GM11168 (cell line): ENCODE data around the gene SH3GL1.
"Not testable (repeated sequence)": the region's sequence is repeated elsewhere in the genome, so short reads cannot be mapped to it uniquely, and the experiment has no call there.

Source experiments
- in situ Hi-C: fragments of 300-500 bp; cut with MboI; formaldehyde crosslinking; loops from one replicate; pipeline ENCODE4 v1.12.0; 2022; ENCODE audit warnings: low sequenced_read_pairs; ENCODE audit not compliant: unreplicated experiment

Gene SH3GL1

DNA sequence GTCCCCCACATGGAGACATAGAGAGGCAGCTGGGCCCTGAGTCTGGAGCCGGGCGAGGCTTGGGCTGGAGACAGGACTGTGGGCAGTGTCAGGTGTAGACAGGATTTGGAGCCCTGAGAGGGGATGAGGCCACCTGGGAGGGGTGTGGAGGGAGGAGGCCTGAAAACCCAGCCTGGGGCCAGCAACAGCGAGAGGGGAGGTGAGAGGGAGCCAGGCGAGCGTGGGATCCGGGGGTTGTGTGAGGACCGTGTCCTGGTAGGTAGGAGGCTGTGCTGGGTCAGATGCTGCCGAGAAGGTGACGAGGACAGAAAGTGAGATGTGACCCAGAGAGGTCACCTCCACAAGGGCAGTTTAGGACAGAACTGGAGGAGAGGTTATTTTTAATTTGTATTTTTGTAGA lies 49.6 kb downstream of the SH3GL1 start:
- in situ Hi-C loops, result loop anchor here (5.0 kb wide), 1 partner anchor 83 kb away; no protein-coding TSS in a partner anchor

GRCh38 chr19:4350111-4350510 lies 50.2 kb downstream of the SH3GL1 start:
- in situ Hi-C loops, result loop anchor here (5.0 kb wide), 1 partner anchor 83 kb away; no protein-coding TSS in a partner anchor

DNA sequence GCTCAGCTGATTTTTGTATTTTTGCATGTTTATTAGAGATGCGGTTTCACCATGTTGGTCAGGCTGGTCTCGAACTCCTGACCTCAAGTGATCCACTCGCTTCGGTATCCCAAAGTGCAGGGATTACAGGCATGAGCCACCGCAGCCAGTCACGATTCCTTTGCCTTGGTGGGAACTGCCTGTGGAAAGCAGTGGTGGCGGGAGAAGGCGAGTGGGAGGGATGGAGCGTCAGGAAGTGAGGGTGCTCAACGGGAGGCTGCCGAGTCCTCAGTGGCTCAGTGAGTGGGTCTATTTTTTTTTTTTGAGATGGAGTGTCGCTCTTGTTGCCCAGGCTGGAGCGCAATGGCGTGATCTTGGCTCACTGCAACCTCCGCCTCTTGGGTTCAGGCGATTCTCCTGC lies 51.1 kb downstream of the SH3GL1 start:
- in situ Hi-C loops, result not testable (repeated sequence)

- in situ Hi-C loops, result no loop called here
Measured at GRCh38 chr19:4347521-4347920, 52.8 kb downstream of the SH3GL1 start.

GRCh38 chr19:4346020-4346383 lies 54.3 kb downstream of the SH3GL1 start:
- in situ Hi-C loops, result no loop called here

DNA sequence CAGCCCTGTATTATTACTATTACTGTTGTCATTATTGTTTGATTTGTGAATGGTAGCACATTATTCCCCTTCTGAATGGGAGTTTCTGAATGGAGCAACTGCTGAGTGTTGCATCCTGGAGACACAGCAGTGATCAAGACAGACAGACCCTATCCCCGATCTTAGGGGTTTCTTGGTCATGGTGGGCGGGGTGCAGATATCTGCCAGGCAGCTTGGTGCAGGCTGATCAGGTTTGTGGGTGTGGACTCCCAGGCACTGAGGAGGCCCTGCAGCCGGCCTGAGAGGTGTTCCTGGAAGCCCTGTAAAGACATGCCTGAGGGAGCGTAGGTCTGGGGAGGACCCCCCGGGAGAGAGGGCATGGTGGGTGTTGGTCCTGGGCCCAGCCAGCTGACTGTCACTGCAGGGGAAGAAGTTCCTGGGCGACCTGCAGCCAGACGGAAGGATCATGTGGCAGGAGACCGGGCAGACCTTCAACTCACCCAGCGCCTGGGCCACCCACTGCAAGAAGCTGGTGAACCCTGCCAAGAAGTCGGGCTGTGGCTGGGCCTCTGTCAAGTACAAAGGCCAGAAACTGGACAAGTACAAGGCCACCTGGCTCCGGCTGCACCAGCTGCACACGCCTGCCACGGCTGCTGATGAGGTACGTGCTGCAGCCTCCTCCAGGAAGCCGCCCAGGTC lies 54.9 kb downstream of the SH3GL1 start:
- in situ Hi-C loops, result no loop called here

GRCh38 chr19:4343370-4344307 lies 56.7 kb downstream of the SH3GL1 start, which contains the start of gene MPND:
TSS of gene MPND (plus strand) at chr19:4343562. CDS start at chr19:4343594, 32 bp downstream.
- in situ Hi-C loops, result no loop called here

- in situ Hi-C loops, result no loop called here
Measured at GRCh38 chr19:4342615-4343369, 57.6 kb downstream of the SH3GL1 start.

- in situ Hi-C loops, result no loop called here
Measured at GRCh38 chr19:4342314-4342614, 58.1 kb downstream of the SH3GL1 start.

GRCh38 chr19:4338441-4339355 lies 61.6 kb downstream of the SH3GL1 start, which contains the start of gene STAP2:
TSS of gene STAP2 (minus strand) at chr19:4338827. CDS start at chr19:4338753, 74 bp downstream.
- in situ Hi-C loops, result no loop called here

DNA sequence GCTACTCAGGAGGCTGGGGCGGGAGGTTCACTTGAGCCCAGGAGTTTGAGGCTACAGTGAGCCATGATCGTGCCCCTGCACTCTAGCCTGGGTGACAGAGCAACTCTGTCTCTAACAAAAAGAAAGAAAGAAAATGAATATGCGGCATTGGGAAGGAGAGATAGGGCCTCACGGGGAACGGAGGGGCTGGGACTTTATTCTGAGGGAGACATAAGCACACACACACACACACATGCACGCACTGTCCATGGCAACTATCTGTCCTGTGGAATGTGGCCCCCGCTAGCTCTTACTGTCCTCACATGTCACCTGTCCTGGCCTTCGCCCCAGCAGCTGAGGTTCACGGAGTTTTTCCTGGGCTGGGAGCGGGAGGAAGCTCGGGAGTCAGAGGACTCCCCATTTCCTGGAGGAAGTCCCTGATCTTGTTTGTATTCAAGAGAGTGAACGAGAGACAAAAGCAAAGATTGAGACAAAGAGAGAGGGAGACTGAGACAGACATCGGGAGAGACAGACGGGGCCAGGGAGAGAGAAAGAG lies 62.4 kb downstream of the SH3GL1 start:
- in situ Hi-C loops, result no loop called here

DNA sequence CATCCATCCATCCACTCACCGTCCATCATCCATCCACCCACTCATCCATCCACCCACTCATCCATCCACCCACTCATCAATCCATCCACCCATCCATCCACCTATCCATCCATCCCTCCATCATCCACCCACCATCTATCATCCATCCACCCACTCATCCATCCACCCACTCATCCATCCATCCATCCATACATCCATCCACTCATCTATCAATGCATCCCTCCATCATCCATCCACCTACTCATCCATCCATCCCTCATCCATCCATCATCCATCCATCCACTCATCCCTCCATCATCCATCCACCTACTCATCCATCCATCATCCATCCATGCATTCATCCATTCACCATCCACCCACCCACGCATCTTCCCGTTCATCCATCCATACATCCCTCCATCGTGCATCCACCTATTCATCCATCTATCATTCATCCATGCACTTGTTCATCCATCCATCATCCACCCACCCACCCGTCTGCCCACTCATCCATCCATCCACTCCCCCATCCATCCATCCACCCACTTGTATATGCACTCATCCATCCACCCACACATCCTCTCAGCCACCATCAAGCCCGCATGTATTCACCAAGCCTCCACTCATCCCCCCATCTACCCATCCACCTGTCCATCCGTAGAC lies 65.3 kb downstream of the SH3GL1 start:
- in situ Hi-C loops, result no loop called here

DNA sequence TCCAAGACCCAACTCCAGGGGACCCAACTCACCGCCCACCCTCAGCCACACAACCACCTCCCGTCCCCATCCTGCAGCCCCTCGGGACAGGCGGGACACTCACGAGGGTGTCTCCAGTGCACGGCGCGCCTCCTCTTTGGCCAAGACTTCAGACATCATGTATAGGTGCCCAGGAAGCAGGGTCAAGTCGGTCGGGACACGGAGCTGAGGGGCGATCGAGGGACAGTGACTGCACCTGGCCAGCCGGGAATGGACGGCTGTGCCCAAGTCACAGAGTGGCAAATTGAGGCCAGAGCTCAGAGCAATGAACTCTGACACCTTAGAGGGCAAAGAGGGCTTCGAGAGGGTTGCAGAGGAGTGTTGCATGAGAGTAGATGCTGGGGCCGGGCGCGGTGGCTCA lies 70.5 kb downstream of the SH3GL1 start:
- in situ Hi-C loops, result no loop called here

- in situ Hi-C loops, result not testable (repeated sequence)
Measured at GRCh38 chr19:4328991-4329681, 71.2 kb downstream of the SH3GL1 start.

- in situ Hi-C loops, result no loop called here
Measured at GRCh38 chr19:4328243-4328990, 71.9 kb downstream of the SH3GL1 start.

- in situ Hi-C loops, result no loop called here
Measured at GRCh38 chr19:4327877-4328242, 72.5 kb downstream of the SH3GL1 start.

DNA sequence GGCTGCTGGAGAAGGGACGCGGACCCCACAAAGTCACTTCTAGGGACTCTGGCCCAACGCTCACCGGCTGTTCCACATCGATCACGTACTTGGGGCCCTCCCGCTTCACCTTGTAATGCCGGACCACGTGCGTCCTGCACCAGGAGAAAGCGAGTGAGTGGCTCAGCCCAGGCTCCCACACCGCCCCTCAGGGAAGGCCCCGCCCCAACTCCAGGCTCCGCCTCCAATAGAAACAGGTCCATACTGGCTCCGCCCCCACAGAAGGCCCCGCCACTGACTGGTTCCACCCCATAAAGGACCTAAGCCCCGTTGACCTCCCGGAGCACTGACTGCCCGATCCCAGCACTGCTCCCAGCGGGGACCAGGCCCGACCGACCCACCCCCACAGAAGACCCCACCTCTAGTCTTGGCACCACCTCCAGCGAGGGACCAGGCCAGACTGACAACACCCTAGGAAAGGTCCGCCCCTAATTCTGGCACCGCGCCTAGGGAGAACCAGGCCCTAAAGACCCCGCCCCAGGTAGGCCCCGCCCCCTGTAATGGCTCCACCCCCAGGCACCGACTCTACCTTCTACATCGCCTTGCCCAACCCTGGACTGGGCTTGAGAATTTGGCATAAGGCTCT lies 73.0 kb downstream of the SH3GL1 start:
- in situ Hi-C loops, result no loop called here
